Measurements from ENCODE around the gene ZNF343.

GRCh38 chr20:2465100-2465499 lies 43.6 kb downstream of the ZNF343 start:
- no peak for TF ChIP-seq CTCF (IDR thresholded peaks at IDR 0.05)
- no peak for TF ChIP-seq POLR2A (IDR thresholded peaks at IDR 0.05)
